OCI-LY7 (cell line): ENCODE measurements around the gene CDK6.

Experiments used
- EZH2phosphoT487 ChIP-seq: fragments of 200-600 bp; sonication (generic); IDR thresholded peaks from 2 replicates; pipeline ENCODE4 v1.6.1; 2018; ENCODE audit warnings: low read depth, borderline replicate concordance, mild to moderate bottlenecking, mixed run types, antibody characterized with exemption, low read length, moderate library complexity, mixed read lengths
- TF ChIP-seq, protein P1 (sequence below): fragments of 200-600 bp; sonication (generic); conservative IDR thresholded peaks from 2 replicates; pipeline ENCODE4 v1.5.1; 2014; ENCODE audit warnings: mild to moderate bottlenecking, antibody characterized with exemption, low read length, moderate library complexity, mixed read lengths

- TF ChIP-seq, protein P1, sequence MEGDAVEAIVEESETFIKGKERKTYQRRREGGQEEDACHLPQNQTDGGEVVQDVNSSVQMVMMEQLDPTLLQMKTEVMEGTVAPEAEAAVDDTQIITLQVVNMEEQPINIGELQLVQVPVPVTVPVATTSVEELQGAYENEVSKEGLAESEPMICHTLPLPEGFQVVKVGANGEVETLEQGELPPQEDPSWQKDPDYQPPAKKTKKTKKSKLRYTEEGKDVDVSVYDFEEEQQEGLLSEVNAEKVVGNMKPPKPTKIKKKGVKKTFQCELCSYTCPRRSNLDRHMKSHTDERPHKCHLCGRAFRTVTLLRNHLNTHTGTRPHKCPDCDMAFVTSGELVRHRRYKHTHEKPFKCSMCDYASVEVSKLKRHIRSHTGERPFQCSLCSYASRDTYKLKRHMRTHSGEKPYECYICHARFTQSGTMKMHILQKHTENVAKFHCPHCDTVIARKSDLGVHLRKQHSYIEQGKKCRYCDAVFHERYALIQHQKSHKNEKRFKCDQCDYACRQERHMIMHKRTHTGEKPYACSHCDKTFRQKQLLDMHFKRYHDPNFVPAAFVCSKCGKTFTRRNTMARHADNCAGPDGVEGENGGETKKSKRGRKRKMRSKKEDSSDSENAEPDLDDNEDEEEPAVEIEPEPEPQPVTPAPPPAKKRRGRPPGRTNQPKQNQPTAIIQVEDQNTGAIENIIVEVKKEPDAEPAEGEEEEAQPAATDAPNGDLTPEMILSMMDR, result no peak
- no peak for TF ChIP-seq EZH2phosphoT487
These were observed 85.9 kb downstream of the CDK6 start for GRCh38 chr7:92750447-92750839.
